ENCODE results near the gene CABP5. TPM values are rescaled to one million over a fixed set of nuclear protein-coding genes. Genes with fewer than 3 reads are reported as not detected.

Gene CABP5
- total RNA-seq, 1 experiment from 2014 or later: not detected

DNA sequence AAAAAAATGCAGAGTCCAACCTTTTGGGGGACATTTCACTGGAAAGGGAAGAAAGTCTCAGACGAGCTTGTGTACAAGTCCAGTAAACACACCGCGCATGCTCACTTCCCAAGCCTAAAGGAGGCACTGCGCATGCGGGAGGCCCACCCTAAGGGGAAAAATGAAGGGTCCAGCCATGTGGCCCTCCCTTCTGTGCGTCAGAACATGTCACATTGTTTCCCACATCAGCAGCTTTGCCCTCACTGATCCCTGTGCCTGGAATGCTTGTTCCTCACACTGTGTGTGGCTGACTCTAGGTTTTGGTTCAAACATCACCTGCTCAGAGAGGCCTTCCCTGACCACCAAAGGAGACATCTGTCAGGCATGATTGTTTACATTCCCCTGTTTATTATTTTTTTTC lies 45.1 kb downstream of the CABP5 start (continued):
- no peak for TF ChIP-seq TEAD4 (CRISPR knock-in tag; IDR thresholded peaks at IDR 0.05)
- no peak for TF ChIP-seq GTF2I (CRISPR knock-in tag; conservative IDR thresholded peaks at IDR 0.05)
- no peak for TF ChIP-seq NR3C1 (CRISPR knock-in tag; conservative IDR thresholded peaks at IDR 0.05; ENCODE audit: low read depth)

DNA sequence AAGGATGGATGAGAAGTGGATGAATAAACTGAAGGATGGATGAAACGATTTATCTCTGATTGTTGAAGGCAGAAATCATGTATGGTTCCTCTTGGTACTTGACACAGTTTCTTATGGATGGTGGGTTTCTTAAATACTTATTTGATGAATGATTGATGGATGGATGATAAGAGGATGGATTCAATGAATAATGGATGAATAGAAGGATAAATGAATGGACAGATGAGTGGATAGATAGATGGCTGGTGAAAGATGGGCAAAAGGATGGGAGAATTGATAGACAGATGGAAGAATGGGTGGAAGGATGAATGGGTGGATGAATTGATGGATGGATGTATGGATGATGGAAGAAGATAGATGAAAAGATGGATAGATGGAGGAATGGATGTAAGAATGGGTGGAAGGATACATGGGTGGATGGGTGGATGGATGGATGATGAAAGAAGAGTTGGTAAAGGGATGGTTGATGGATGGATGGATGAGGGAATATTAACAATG lies 47.6 kb downstream of the CABP5 start:
- H3K9me3 Mint-ChIP-seq: peaks cover 18% of the 10 kb centered on the region
- no peak for TF ChIP-seq GABPB1 (CRISPR knock-in tag; IDR thresholded peaks at IDR 0.05)
- TF ChIP-seq, protein P1, sequence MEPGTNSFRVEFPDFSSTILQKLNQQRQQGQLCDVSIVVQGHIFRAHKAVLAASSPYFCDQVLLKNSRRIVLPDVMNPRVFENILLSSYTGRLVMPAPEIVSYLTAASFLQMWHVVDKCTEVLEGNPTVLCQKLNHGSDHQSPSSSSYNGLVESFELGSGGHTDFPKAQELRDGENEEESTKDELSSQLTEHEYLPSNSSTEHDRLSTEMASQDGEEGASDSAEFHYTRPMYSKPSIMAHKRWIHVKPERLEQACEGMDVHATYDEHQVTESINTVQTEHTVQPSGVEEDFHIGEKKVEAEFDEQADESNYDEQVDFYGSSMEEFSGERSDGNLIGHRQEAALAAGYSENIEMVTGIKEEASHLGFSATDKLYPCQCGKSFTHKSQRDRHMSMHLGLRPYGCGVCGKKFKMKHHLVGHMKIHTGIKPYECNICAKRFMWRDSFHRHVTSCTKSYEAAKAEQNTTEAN (CRISPR knock-in tag; IDR thresholded peaks at IDR 0.05): no peak
- no peak for TF ChIP-seq ZNF671 (CRISPR knock-in tag; IDR thresholded peaks at IDR 0.05)
- no peak for TF ChIP-seq RORB (CRISPR knock-in tag; IDR thresholded peaks at IDR 0.05)
- no peak for TF ChIP-seq TEAD4 (CRISPR knock-in tag; IDR thresholded peaks at IDR 0.05)
- TF ChIP-seq, protein P2, sequence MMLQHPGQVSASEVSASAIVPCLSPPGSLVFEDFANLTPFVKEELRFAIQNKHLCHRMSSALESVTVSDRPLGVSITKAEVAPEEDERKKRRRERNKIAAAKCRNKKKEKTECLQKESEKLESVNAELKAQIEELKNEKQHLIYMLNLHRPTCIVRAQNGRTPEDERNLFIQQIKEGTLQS (CRISPR knock-in tag; conservative IDR thresholded peaks at IDR 0.05): no peak
- no peak for TF ChIP-seq FOXK1 (CRISPR knock-in tag; IDR thresholded peaks at IDR 0.05)
- 0 out of 2 replicates have a peak, but pooled peaks cover 2% of the 10 kb centered on the region for H3K4me1 Mint-ChIP-seq
- DNase-seq (ENCODE audit: low spot score) (no peak), ATAC-seq (no peak)
- peaks cover 21% of the 10 kb centered on the region for H3K27me3 Mint-ChIP-seq (ENCODE audit: low read depth)
- no peak overlapping the region for H3K4me3 Mint-ChIP-seq
- ChIA-PET POLR2A (no interaction called here), CTCF (no interaction called here)
- H3K27ac Mint-ChIP-seq: no peak overlapping the region
- peaks cover 5% of the 10 kb centered on the region; the same call in 1 of the 2 replicates for H3K36me3 Mint-ChIP-seq

DNA sequence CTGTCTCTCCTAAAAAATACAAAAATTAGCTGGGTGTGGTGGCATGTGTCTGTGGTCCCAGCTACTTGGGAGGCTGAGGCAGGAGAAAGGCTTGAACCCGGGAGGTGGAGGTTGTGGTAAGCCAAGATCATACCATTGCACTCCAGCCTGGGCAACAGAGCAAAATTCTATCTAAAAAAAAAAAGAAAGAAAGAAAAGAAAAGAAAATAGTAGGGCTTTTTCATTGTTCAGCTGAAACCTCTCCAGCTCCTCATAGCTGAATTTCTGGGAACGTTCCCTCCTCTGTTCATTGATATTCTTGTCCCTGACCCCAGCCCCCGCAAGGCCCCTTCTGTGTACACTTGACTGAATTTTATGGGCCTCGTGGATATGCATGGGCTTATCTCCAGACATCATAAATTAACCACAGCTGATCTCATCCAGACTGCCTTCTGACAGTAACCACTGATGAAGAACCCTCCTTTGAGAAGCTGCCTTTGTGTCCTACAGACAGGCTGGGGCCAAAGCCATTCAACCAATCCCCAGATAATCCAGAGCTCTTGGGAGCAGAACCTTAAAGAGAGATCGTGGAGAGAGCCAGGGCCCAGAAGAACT lies 49.6 kb downstream of the CABP5 start, which contains the start of gene ELSPBP1:
ELSPBP1 (plus strand) TSS at position 424 of the 594 bp plus-strand sequence. CDS start 14,036 bp downstream, outside the sequence.
- ChIA-PET POLR2A (no interaction called here), CTCF (interaction anchor here (1.0 kb wide), 1 partner anchor 31 kb away, joined by 3 read pairs; no protein-coding TSS in a partner anchor)
- H3K4me3 Mint-ChIP-seq: no peak within 1 kb of the TSS
- DNase-seq (ENCODE audit: low spot score): no peak
- no peak for ATAC-seq
- H3K9me3 Mint-ChIP-seq: peaks cover 6% of the 10 kb centered on the region
- H3K4me1 Mint-ChIP-seq: 0 out of 2 replicates have a peak, but pooled peaks cover 2% of the 10 kb centered on the region
- no peak within 1 kb of the TSS for H3K27ac Mint-ChIP-seq
- H3K36me3 Mint-ChIP-seq: no peaks in the 10 kb centered on the region
- peaks cover 29% of the 10 kb centered on the region for H3K27me3 Mint-ChIP-seq (ENCODE audit: low read depth)
- no peak for TF ChIP-seq PRRX2 (CRISPR knock-in tag; IDR thresholded peaks at IDR 0.05)
- TF ChIP-seq, protein P3, sequence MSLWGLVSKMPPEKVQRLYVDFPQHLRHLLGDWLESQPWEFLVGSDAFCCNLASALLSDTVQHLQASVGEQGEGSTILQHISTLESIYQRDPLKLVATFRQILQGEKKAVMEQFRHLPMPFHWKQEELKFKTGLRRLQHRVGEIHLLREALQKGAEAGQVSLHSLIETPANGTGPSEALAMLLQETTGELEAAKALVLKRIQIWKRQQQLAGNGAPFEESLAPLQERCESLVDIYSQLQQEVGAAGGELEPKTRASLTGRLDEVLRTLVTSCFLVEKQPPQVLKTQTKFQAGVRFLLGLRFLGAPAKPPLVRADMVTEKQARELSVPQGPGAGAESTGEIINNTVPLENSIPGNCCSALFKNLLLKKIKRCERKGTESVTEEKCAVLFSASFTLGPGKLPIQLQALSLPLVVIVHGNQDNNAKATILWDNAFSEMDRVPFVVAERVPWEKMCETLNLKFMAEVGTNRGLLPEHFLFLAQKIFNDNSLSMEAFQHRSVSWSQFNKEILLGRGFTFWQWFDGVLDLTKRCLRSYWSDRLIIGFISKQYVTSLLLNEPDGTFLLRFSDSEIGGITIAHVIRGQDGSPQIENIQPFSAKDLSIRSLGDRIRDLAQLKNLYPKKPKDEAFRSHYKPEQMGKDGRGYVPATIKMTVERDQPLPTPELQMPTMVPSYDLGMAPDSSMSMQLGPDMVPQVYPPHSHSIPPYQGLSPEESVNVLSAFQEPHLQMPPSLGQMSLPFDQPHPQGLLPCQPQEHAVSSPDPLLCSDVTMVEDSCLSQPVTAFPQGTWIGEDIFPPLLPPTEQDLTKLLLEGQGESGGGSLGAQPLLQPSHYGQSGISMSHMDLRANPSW (CRISPR knock-in tag; conservative IDR thresholded peaks at IDR 0.05; ENCODE audit: low read depth): no peak
- TF ChIP-seq ELF4 (CRISPR knock-in tag; IDR thresholded peaks at IDR 0.05; ENCODE audit: low read depth): no peak
- TF ChIP-seq FOXP1 (CRISPR knock-in tag; IDR thresholded peaks at IDR 0.05; ENCODE audit: borderline replicate concordance): no peak
- no peak for TF ChIP-seq CREM (CRISPR knock-in tag; IDR thresholded peaks at IDR 0.05)
- TF ChIP-seq, protein P4, sequence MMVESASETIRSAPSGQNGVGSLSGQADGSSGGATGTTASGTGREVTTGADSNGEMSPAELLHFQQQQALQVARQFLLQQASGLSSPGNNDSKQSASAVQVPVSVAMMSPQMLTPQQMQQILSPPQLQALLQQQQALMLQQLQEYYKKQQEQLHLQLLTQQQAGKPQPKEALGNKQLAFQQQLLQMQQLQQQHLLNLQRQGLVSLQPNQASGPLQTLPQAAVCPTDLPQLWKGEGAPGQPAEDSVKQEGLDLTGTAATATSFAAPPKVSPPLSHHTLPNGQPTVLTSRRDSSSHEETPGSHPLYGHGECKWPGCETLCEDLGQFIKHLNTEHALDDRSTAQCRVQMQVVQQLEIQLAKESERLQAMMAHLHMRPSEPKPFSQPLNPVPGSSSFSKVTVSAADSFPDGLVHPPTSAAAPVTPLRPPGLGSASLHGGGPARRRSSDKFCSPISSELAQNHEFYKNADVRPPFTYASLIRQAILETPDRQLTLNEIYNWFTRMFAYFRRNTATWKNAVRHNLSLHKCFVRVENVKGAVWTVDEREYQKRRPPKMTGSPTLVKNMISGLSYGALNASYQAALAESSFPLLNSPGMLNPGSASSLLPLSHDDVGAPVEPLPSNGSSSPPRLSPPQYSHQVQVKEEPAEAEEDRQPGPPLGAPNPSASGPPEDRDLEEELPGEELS (CRISPR knock-in tag; IDR thresholded peaks at IDR 0.05): no peak
- no peak for TF ChIP-seq ATF1 (CRISPR knock-in tag; IDR thresholded peaks at IDR 0.05)
- TF ChIP-seq CBFB (CRISPR knock-in tag; IDR thresholded peaks at IDR 0.05; ENCODE audit: low read depth): no peak
- TF ChIP-seq, protein P5, sequence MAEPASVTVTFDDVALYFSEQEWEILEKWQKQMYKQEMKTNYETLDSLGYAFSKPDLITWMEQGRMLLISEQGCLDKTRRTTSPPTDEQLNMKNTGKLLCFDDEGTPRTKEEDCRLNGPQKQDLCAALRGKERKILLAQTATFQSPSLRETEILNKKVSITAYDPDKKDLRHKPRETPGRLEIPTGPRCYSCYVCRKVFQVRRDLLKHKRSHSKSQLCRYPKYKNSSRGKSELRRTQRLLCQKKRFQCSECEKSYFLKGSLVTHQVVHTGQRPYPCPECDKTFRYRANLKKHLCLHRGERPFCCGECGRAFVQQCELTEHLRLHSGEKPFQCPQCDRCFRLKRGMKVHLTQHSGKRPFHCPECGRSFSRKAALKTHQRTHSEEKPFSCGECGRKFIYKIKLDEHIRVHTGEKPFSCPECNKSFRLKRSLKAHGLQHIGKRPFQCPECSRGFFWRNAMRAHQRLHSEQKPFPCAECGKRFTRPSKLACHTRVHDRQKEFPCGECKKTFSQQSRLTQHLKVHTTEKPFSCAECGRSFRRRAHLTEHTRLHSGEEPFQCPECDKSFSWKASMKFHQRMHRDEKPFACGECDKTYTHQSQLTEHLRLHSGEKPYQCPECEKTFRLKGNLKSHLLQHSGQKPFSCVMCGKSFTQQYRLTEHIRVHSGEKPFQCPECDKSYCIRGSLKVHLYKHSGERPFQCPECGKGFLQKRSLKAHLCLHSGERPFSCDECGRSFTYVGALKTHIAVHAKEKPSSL (CRISPR knock-in tag; conservative IDR thresholded peaks at IDR 0.05): no peak
- TF ChIP-seq, protein P6, sequence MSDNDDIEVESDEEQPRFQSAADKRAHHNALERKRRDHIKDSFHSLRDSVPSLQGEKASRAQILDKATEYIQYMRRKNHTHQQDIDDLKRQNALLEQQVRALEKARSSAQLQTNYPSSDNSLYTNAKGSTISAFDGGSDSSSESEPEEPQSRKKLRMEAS (CRISPR knock-in tag; IDR thresholded peaks at IDR 0.05): no peak
- TF ChIP-seq GRHL2 (CRISPR knock-in tag; IDR thresholded peaks at IDR 0.05; ENCODE audit: insufficient replicate concordance, severe bottlenecking): no peak
- TF ChIP-seq ESRRA (CRISPR knock-in tag; IDR thresholded peaks at IDR 0.05; ENCODE audit: borderline replicate concordance): no peak
- TF ChIP-seq, protein P7, sequence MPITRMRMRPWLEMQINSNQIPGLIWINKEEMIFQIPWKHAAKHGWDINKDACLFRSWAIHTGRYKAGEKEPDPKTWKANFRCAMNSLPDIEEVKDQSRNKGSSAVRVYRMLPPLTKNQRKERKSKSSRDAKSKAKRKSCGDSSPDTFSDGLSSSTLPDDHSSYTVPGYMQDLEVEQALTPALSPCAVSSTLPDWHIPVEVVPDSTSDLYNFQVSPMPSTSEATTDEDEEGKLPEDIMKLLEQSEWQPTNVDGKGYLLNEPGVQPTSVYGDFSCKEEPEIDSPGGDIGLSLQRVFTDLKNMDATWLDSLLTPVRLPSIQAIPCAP (CRISPR knock-in tag; IDR thresholded peaks at IDR 0.05): no peak
- TF ChIP-seq NFYB (CRISPR knock-in tag; conservative IDR thresholded peaks at IDR 0.05; ENCODE audit: low read depth): no peak

Data from WTC11 (cell line).